ENCODE results near the gene TCF19. TPM values are rescaled to one million over a fixed set of nuclear protein-coding genes. Genes with fewer than 3 reads are reported as not detected.
"Not testable (repeated sequence)": the region's sequence is repeated elsewhere in the genome, so short reads cannot be mapped to it uniquely, and the experiment has no call there.

Gene TCF19
- total RNA-seq, 1 donor from 2014 or later, result 8.4 TPM

DNA sequence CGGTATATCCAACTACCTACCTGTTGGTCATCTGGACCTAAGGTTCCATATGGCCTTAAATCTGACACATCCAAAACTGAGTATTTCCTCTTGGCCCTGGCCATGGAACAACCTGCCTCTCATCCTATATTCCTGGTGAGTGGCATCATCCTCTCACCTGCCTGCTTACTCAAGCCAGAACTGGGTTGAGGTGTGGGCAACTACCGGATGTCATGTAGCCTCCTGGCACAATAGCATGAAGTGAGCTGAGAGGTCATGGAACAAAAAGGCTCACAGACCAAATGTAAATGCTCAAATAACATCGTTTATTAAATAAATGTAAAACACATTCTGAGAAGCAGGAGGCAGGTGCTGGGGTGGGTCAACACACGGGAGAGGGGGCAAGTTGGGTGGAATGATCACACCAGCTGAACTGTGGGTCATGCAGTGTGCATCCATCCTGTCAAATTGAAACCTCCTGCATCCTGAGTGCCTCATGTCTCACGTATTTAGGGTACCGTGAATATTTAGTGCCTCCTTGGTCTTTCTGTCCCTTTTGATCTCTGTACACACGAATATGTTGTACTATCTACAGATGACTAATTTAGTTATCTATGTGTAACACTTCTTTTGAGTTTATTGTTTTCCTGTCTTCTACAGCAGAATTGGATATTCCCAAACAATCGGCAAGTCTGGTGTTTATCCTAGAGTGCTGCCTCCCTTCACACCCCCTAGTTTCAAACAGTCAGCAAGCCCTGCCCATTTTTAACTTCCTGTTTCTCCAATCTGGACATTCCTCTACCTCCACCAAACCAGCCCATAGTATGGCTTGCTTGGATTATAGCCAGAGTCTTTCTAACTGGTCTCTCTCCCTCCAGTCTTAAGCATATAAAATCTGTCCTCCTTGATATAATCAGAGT is 20.0 kb downstream of the TCF19 start:
- H3K9ac ChIP-seq (ENCODE audit: low read depth in 1 of 3, low read length in 3 of 3), result no peak overlapping the region
- peaks cover 0 to 7% (median 6%) of the 10 kb centered on the region in 3 donors for H3K36me3 ChIP-seq (ENCODE audit: control insufficient read depth in 3 of 3, insufficient read depth in 3 of 3, low read length in 3 of 3)
- H3K9me3 ChIP-seq (ENCODE audit: control insufficient read depth in 3 of 3, low read length in 3 of 3), result no peaks in the 10 kb centered on the region
- peaks cover 0 to 6% (median 2%) of the 10 kb centered on the region in 3 donors for H3K4me1 ChIP-seq (ENCODE audit: control insufficient read depth in 3 of 3, insufficient read depth in 3 of 3, low read length in 3 of 3)
- no peaks in the 10 kb centered on the region for H3K27me3 ChIP-seq (ENCODE audit: control insufficient read depth in 3 of 3, insufficient read depth in 3 of 3, low read length in 3 of 3)
- no peak overlapping the region for H3K27ac ChIP-seq (ENCODE audit: low read depth, low read length)
- H3K4me3 ChIP-seq (ENCODE audit: low read length in 3 of 3), result no peak overlapping the region

DNA sequence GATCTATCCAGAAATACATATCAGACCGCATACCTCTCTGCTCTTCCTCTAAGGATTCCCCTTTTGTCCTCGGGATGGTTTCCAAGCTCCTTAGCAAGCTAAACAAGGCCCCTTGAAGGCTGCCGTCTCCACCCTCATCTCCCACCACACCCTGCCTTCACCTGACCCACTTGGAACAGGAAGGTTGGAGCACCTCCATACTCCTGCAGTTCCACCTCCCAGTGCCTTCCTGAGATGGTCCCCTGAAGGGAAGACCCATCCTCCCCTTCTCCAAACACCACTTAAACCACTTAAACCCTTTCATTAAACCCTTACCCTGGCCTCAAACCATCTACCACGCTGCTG is 20.6 kb downstream of the TCF19 start:
- no peaks in the 10 kb centered on the region for H3K27me3 ChIP-seq (ENCODE audit: control insufficient read depth in 3 of 3, insufficient read depth in 3 of 3, low read length in 3 of 3)
- peaks cover 0 to 6% (median 2%) of the 10 kb centered on the region in 3 donors for H3K4me1 ChIP-seq (ENCODE audit: control insufficient read depth in 3 of 3, insufficient read depth in 3 of 3, low read length in 3 of 3)
- H3K9ac ChIP-seq (ENCODE audit: low read depth in 1 of 3, low read length in 3 of 3), result no peak overlapping the region
- H3K36me3 ChIP-seq (ENCODE audit: control insufficient read depth in 3 of 3, insufficient read depth in 3 of 3, low read length in 3 of 3), result peaks cover 0 to 7% (median 6%) of the 10 kb centered on the region in 3 donors
- no peaks in the 10 kb centered on the region for H3K9me3 ChIP-seq (ENCODE audit: control insufficient read depth in 3 of 3, low read length in 3 of 3)
- no peak overlapping the region for H3K4me3 ChIP-seq (ENCODE audit: low read length in 3 of 3)
- no peak overlapping the region for H3K27ac ChIP-seq (ENCODE audit: low read depth, low read length)

DNA sequence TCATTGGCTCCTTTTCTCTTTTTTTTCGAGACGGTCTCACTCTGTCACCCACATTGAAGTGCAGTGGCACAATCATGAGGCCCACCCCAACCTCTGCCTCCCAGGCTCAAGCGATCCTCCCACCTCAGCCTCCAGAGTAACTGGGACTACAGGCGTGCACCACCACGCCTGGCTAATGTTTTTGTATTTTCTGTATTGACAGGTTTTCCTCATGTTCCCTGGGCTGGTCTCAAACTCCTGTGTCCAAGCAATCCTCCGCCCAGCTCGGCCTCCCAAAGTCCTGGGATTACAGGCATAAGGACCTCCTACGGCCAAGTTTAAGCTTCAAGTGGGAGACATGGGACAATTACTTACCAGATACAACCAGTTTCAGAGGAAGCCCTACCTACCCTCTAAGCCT is 21.5 kb downstream of the TCF19 start:
- H3K27me3 ChIP-seq (ENCODE audit: control insufficient read depth in 3 of 3, insufficient read depth in 3 of 3, low read length in 3 of 3), result no peaks in the 10 kb centered on the region
- H3K4me3 ChIP-seq (ENCODE audit: low read length in 3 of 3), result peak overlapping the region; percentile 58 to 75 (median 63)
- H3K4me1 ChIP-seq (ENCODE audit: control insufficient read depth in 3 of 3, insufficient read depth in 3 of 3, low read length in 3 of 3), result peaks cover 0 to 6% (median 2%) of the 10 kb centered on the region in 3 donors
- H3K9ac ChIP-seq (ENCODE audit: low read depth in 1 of 3, low read length in 3 of 3), result peak overlapping the region in 2 of 3 donors; percentile 72 to 84
- H3K36me3 ChIP-seq (ENCODE audit: control insufficient read depth in 3 of 3, insufficient read depth in 3 of 3, low read length in 3 of 3), result peaks cover 0 to 7% (median 6%) of the 10 kb centered on the region in 3 donors
- H3K9me3 ChIP-seq (ENCODE audit: control insufficient read depth in 3 of 3, low read length in 3 of 3), result no peaks in the 10 kb centered on the region
- H3K27ac ChIP-seq (ENCODE audit: low read depth, low read length), result no peak overlapping the region

DNA sequence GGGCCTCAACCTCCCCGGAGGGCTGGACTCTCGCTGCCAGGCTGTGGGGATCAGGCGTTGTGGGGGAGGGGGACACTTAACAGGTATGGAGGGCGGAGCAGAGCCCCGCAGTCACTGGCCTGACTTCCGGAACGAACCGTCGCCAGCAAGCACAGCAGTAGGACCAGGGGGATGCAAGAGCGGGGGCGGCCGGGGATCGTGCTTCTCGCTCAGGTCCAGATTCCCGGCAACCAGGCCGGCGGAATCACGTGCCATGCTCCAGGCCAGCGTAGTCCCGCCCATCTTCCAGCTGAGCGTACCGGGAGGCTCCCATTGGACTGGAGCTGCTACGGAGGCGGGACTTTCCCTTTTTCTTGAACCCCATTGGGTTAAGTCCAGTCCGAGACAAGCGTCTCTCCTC is 22.1 kb downstream of the TCF19 start:
- Histone ChIP-seq H3K27me3 (ENCODE audit: control insufficient read depth in 3 of 3, insufficient read depth in 3 of 3, low read length in 3 of 3) (no peaks in the 10 kb centered on the region), H3K36me3 (ENCODE audit: control insufficient read depth in 3 of 3, insufficient read depth in 3 of 3, low read length in 3 of 3) (peaks cover 0 to 5% (median 3%) of the 10 kb centered on the region in 3 donors), H3K9me3 (ENCODE audit: control insufficient read depth in 3 of 3, low read length in 3 of 3) (no peaks in the 10 kb centered on the region), H3K4me3 (ENCODE audit: low read length in 3 of 3) (peak overlapping the region; percentile 58 to 75 (median 63)), H3K4me1 (ENCODE audit: control insufficient read depth in 3 of 3, insufficient read depth in 3 of 3, low read length in 3 of 3) (peaks cover 0 to 10% (median 5%) of the 10 kb centered on the region in 3 donors), H3K9ac (ENCODE audit: low read depth in 1 of 3, low read length in 3 of 3) (peak overlapping the region; percentile 40 to 84 (median 72)), H3K27ac (ENCODE audit: low read depth, low read length) (peak overlapping the region; percentile 23)

DNA sequence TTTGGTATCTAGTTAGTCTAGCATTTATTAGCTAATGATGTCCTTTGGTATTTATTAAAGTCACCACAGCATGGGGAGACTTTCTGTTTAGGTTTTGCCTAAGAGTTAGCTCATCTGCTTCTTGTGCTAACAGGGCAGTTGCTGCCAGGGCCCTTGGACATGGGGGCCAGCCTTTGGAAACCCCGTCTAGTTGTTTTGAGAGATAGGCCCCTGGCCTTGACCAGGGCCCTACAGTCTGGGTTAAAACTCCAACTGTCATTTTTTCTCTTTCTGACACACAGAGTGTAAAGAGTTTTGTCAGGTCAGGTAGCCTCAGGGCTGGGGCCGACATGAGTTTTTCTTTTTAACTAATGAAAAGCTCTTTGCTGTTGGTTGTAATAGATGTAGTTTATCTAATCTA is 24.9 kb downstream of the TCF19 start:
- H3K27ac ChIP-seq (ENCODE audit: low read depth, low read length); H3K36me3 ChIP-seq (ENCODE audit: control insufficient read depth in 3 of 3, insufficient read depth in 3 of 3, low read length in 3 of 3); H3K4me3 ChIP-seq (ENCODE audit: low read length in 3 of 3); H3K9me3 ChIP-seq (ENCODE audit: control insufficient read depth in 3 of 3, low read length in 3 of 3); H3K9ac ChIP-seq (ENCODE audit: low read depth in 1 of 3, low read length in 3 of 3); H3K27me3 ChIP-seq (ENCODE audit: control insufficient read depth in 3 of 3, insufficient read depth in 3 of 3, low read length in 3 of 3): not testable (repeated sequence)
- H3K4me1 ChIP-seq (ENCODE audit: control insufficient read depth in 3 of 3, insufficient read depth in 3 of 3, low read length in 3 of 3), result peaks cover 7 to 15% (median 11%) of the 10 kb centered on the region in 3 donors

DNA sequence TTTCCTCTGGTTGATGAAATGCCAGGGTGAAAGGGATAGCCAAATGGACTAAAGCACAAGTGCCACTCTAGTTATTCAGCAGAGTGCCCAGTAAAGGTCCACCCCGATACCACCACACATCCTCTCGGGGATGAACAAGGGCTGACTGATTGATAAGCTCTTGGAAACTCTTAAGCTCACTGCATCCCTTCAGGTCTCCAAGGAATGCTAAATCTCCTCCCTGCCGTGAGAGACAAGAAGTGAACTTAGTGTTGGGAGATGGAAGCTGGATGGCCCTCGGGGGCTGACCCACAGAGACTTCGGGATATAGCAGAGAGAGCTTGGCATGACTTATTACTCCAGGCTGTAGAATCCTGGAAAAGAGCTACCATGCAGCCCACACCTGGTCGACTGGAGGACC is 25.5 kb downstream of the TCF19 start:
- not testable (repeated sequence) for H3K27me3 ChIP-seq (ENCODE audit: control insufficient read depth in 3 of 3, insufficient read depth in 3 of 3, low read length in 3 of 3); H3K9ac ChIP-seq (ENCODE audit: low read depth in 1 of 3, low read length in 3 of 3); H3K27ac ChIP-seq (ENCODE audit: low read depth, low read length); H3K4me3 ChIP-seq (ENCODE audit: low read length in 3 of 3); H3K9me3 ChIP-seq (ENCODE audit: control insufficient read depth in 3 of 3, low read length in 3 of 3); H3K36me3 ChIP-seq (ENCODE audit: control insufficient read depth in 3 of 3, insufficient read depth in 3 of 3, low read length in 3 of 3)
- peaks cover 7 to 13% (median 11%) of the 10 kb centered on the region in 3 donors for H3K4me1 ChIP-seq (ENCODE audit: control insufficient read depth in 3 of 3, insufficient read depth in 3 of 3, low read length in 3 of 3)

DNA sequence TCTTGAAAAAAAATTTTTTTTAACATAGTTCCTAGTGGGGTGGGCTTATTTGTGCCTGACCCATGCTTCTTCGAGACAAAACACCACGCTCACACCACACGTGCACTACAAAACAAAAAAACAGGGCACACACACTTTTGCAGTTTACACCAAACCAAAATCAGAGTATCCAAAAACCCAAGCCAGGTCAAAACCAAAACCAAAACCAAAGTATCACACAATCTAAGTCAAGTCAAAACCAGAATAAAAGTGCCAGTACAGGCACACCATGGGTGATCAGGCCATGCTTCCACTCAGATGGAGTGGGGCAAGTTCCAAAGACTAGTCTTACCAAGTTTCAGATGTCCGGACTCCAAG is 27.3 kb downstream of the TCF19 start:
- H3K27me3 ChIP-seq (ENCODE audit: control insufficient read depth in 3 of 3, insufficient read depth in 3 of 3, low read length in 3 of 3); H3K9me3 ChIP-seq (ENCODE audit: control insufficient read depth in 3 of 3, low read length in 3 of 3); H3K4me1 ChIP-seq (ENCODE audit: control insufficient read depth in 3 of 3, insufficient read depth in 3 of 3, low read length in 3 of 3); H3K36me3 ChIP-seq (ENCODE audit: control insufficient read depth in 3 of 3, insufficient read depth in 3 of 3, low read length in 3 of 3): not testable (repeated sequence)
- Histone ChIP-seq H3K4me3 (ENCODE audit: low read length in 3 of 3) (peak overlapping the region; percentile 45 to 66 (median 60)), H3K27ac (ENCODE audit: low read depth, low read length) (peak overlapping the region; percentile 66), H3K9ac (ENCODE audit: low read depth in 1 of 3, low read length in 3 of 3) (peak overlapping the region; percentile 26 to 50 (median 30))

DNA sequence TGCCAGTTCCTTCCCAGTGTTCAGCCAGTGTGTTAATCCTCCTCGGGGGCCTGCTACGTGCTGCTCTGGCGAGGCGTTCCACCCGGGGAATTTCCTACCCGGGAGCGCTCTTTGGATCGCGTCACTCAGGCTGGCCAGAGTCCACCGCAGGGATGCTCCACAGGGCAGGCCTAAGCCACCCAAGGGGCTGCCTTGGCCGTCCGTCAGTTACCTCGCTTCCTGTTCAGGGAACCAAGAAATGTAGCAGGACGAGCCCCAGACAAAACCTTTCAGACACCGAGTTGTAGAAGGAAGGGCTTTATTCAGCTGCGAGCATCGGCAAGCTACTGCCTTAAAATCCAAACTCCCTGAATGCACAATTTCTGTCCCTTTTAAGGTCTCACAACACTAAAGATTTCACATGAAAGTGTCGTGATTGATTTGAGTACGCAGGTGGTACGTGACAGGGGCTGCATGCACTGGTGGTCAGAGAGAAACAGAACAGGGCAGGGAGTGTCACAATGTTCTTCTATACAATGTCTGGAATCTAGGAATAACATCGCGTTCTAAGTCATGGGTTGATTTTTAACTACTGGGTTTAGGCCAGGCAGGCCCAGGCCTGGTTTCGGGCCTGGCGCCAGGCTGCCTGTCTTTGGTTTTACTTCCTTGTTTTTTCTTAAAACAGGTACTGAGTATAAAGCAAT is 27.8 kb downstream of the TCF19 start:
- Histone ChIP-seq H3K9me3 (ENCODE audit: control insufficient read depth in 3 of 3, low read length in 3 of 3) (no peaks in the 10 kb centered on the region), H3K27me3 (ENCODE audit: control insufficient read depth in 3 of 3, insufficient read depth in 3 of 3, low read length in 3 of 3) (no peaks in the 10 kb centered on the region), H3K4me3 (ENCODE audit: low read length in 3 of 3) (peak overlapping the region; percentile 45 to 66 (median 60)), H3K36me3 (ENCODE audit: control insufficient read depth in 3 of 3, insufficient read depth in 3 of 3, low read length in 3 of 3) (no peaks in the 10 kb centered on the region), H3K9ac (ENCODE audit: low read depth in 1 of 3, low read length in 3 of 3) (peak overlapping the region; percentile 26 to 50 (median 30)), H3K27ac (ENCODE audit: low read depth, low read length) (peak overlapping the region; percentile 66), H3K4me1 (ENCODE audit: control insufficient read depth in 3 of 3, insufficient read depth in 3 of 3, low read length in 3 of 3) (peaks cover 7 to 9% (median 9%) of the 10 kb centered on the region in 3 donors)

DNA sequence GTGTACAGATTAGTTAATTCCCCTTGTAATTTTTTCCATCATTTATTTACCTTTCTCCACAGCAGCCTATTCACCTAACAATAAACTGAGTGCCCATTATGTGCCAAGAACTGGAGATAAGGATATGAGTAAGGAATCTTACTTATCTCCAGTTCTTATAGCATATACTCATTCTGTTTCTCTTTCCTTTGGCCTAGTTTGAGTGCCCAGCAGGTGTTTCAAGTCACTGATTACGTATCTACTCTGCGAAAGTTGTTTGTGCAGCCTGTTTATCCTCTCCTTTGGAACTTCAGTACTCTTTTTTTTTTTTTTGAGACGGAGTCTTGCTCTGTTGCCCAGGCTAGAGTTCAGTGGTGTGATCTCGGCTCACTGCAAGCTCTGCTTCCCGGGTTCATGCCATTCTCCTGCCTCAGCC is 29.4 kb downstream of the TCF19 start:
- Histone ChIP-seq H3K4me3 (ENCODE audit: low read length in 3 of 3) (no peak overlapping the region), H3K36me3 (ENCODE audit: control insufficient read depth in 3 of 3, insufficient read depth in 3 of 3, low read length in 3 of 3) (no peaks in the 10 kb centered on the region), H3K27ac (ENCODE audit: low read depth, low read length) (no peak overlapping the region), H3K9ac (ENCODE audit: low read depth in 1 of 3, low read length in 3 of 3) (no peak overlapping the region), H3K4me1 (ENCODE audit: control insufficient read depth in 3 of 3, insufficient read depth in 3 of 3, low read length in 3 of 3) (peaks cover 7 to 9% (median 9%) of the 10 kb centered on the region in 3 donors), H3K27me3 (ENCODE audit: control insufficient read depth in 3 of 3, insufficient read depth in 3 of 3, low read length in 3 of 3) (no peaks in the 10 kb centered on the region), H3K9me3 (ENCODE audit: control insufficient read depth in 3 of 3, low read length in 3 of 3) (no peaks in the 10 kb centered on the region)

DNA sequence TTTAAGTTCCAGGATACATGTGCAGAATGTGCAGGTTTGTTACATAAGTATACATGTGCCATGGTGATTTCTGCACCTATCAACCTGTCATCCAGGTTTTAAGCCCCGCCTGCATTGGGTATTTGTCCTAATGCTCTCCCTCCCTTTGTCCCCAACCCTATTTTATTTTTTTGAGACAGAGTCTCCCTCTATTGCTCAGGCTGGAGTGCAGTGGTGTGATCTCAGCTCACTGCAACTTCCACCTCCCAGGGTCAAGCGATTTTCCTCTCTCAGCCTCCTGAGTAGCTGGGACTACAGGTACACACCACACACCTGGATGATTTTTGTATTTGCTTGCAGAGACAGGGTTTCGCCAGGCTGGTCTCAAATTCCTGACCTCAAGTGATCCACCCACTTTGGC is 30.8 kb downstream of the TCF19 start:
- H3K4me1 ChIP-seq (ENCODE audit: control insufficient read depth in 3 of 3, insufficient read depth in 3 of 3, low read length in 3 of 3); H3K9me3 ChIP-seq (ENCODE audit: control insufficient read depth in 3 of 3, low read length in 3 of 3); H3K9ac ChIP-seq (ENCODE audit: low read depth in 1 of 3, low read length in 3 of 3); H3K36me3 ChIP-seq (ENCODE audit: control insufficient read depth in 3 of 3, insufficient read depth in 3 of 3, low read length in 3 of 3); H3K4me3 ChIP-seq (ENCODE audit: low read length in 3 of 3); H3K27ac ChIP-seq (ENCODE audit: low read depth, low read length); H3K27me3 ChIP-seq (ENCODE audit: control insufficient read depth in 3 of 3, insufficient read depth in 3 of 3, low read length in 3 of 3): not testable (repeated sequence)

Data from skeletal muscle tissue (tissue), 4 donors.